HG03432 (cell line): Measurements from ENCODE around the gene SCN5A.
A peak's percentile ranks its signal among the peaks of the same experiment; 100 is the strongest.

Experiments
- ATAC-seq: cut with Tn5 transposase; IDR thresholded peaks from one replicate; pipeline ENCODE4 v1.9.1; 2021; ENCODE audit warnings: mild to moderate bottlenecking, moderate library complexity; ENCODE audit not compliant: unreplicated experiment

The SCN5A gene

GRCh38 chr3:38627956-38628355 is 21.5 kb downstream of the SCN5A start:
- ATAC-seq: peak; percentile 59

- no peak for ATAC-seq
These were observed 23.3 kb downstream of the SCN5A start for GRCh38 chr3:38626171-38626570.

DNA sequence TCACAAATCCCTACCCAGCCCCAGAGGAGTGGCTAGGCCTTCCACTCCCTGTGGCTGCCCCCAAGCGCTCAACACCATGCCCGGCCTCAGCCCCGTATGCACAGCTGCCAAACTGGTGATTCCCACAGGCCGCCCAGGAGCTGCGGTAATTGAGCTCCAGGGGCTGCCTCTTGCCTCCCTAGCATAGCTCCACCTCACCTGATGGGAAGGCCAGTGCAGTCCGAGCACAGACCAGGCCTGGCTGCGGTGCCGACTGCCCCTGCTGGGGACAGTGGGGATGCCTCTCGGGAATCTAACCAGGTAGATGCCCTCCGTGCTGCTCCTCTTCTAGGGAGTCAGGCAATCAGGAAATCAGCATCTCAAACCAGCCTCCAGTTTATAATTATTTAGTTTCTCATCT is 25.9 kb downstream of the SCN5A start:
- ATAC-seq: no peak

- no peak for ATAC-seq
These were observed 27.2 kb downstream of the SCN5A start for GRCh38 chr3:38622336-38622735.

DNA sequence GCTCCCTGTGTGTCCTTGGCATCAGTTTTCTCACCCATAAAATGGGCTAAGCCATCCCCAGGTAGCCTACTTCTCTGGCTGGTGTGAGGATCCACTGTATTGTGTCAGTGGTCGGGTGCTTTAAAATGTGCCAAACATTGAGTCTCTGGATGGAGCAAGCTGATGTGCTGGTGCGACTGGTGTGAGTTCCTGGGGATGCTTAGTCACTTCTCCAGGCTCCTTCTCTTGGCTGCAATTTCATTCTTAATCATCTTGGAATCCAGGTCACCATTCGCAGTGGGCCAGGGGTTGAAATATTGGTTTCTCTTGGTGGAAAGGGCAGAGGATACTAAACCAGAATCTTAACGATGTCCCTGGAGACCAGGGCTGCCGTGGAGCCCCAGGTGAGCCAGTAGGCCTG is 29.3 kb downstream of the SCN5A start:
- no peak for ATAC-seq

DNA sequence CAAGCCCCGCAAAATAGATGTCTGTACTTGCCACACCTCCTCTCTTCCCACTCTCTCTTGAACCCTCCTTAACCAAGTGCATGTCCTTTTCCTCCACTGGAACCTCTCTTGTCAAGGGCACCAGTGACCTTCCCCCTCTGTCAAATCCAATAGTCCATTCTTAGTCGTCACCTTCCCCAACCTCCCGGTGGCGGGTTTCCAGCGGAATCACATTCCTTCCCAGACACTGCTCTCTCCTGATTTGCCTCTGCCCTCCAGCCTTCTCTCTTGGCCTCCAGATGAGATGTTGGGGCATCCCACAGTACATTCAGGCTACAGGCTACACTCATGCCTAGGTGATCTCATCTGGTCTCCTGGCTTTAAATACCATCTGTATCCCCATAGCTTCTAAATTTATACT is 31.1 kb downstream of the SCN5A start:
- no peak for ATAC-seq

- ATAC-seq: no peak
These were observed 31.9 kb downstream of the SCN5A start for GRCh38 chr3:38617586-38617985.

GRCh38 chr3:38617137-38617536 is 32.4 kb downstream of the SCN5A start:
- no peak for ATAC-seq

DNA sequence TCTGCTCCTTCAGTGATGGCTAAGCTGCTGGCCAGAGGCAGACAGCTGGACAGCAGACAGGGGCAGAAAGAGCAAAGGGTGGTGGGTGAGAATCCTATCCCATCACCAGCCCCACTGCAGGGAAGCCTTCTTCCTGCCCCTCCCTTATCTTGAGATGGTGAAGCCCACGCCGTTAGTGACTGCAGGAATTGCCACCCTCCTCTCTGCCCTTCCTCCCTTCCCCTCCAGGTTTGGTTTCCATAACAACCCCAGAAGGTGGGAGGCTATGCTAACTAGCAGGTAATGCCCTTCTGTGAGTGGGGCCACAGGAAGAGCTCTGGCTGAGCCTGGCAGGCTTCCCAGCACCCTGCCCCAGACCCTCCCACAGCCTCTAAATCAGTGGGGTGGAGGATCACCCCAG is 32.8 kb downstream of the SCN5A start:
- no peak for ATAC-seq

GRCh38 chr3:38616111-38616510 is 33.4 kb downstream of the SCN5A start:
- no peak for ATAC-seq

DNA sequence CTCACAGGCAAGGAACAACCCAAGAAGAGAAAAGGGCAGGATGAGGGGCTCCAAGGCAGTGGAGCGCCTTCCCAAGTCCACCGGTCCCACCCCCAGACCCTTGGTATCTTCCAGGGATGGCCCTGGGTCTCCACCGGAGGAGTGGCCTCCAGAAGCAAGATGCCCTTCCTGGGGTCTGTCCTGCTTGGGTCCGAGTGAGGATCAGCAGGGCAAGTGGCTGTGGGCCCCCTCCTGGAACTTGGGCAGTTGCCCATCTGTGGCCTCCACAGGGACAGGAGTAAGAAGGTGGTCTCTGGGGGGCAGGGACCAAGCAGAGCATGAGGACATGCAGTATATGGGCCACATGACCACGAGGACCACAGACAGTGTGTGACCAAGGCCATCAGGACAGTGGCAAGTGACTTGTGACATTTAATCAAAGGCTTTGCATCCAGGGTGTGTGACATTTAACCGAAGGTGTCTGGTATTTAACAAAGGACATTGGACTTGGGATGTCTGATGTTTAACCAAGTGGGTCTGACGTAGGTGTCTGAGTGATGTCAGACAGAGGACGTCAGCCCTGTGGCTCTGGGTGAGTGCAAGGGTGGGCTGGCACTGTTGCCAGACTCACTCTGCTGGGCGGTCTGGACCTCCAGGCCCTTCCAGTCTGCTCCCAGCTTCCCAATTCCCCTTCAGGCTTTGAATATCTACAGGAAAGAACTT is 34.7 kb downstream of the SCN5A start:
- ATAC-seq: no peak

GRCh38 chr3:38614091-38614490 is 35.4 kb downstream of the SCN5A start:
- no peak for ATAC-seq

GRCh38 chr3:38613426-38613825 is 36.1 kb downstream of the SCN5A start:
- ATAC-seq: no peak

- no peak for ATAC-seq
These were observed 37.6 kb downstream of the SCN5A start for GRCh38 chr3:38611866-38612265.

- no peak for ATAC-seq
These were observed 38.6 kb downstream of the SCN5A start for GRCh38 chr3:38610934-38611333.

DNA sequence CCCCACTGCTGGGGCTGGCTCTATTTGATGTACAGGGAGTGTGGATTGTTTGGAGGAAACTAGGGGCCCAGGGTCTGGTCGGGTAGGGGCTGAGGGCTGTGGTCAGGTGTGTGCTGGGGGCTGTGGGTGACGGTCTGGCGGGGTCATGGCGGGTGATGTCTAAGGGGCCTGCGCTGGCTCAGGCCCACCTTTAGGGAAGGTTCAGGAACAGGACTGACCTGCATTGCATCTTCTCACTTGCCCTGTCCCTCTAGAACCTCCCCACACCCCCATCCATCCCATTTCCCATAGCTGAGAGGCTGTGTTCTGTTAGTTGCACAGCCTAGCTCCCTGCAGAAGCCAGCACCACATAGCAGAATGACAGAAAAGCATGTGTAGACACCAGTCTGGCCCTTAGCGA is 39.1 kb downstream of the SCN5A start:
- ATAC-seq: no peak

DNA sequence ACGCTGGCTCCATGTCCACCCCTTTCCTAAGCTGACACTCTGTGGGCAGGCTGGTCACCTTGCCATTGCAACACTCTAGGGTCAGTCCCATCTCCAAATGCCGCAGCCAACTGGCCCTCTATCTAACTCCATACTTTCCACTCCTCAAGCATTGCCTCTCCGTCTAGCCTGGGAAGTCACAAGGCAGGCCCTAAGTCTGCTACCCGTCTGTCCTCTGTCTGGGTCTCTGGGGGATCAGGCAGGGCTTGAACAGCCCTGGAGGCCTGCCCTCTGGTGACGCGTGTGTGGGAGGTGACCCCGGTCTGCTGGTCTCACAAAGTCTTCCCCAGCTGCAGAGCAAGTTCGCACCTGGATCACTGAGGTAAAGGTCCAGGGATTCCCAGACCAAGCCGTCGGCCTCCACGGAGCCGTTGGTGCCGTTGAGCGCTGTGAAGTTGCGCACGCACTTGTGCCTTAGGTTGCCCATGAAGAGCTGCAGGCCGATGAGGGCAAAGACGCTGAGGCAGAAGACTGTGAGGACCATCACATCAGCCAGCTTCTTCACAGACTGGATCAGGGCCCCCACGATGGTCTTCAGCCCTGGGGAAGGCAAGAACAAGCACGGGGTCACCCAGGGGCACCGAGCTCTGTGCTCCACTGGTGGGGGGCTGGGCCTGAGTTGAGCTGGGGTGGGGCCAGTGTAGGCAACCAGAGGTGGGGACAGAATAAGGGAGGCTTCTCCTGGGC is 39.9 kb downstream of the SCN5A start:
- ATAC-seq: no peak

DNA sequence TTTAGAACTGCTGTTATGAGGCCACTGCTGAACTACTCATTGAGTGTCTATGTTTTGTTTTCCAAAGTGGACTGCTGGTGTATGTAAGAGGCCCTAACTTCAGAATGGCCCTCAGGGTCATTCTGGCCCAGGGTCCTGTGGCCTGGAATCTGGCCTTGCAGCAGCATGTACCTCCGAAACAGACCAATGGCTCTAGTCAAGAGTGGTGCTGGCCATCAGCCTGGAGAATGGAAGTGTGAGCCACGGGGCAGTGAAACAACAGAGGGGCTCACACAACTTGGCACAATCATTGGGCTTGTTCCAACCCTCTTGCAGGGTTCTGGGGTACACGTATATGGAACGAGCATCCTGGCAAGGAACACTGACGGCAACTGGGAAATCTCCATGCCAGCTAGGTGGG is 40.5 kb downstream of the SCN5A start:
- ATAC-seq: no peak

DNA sequence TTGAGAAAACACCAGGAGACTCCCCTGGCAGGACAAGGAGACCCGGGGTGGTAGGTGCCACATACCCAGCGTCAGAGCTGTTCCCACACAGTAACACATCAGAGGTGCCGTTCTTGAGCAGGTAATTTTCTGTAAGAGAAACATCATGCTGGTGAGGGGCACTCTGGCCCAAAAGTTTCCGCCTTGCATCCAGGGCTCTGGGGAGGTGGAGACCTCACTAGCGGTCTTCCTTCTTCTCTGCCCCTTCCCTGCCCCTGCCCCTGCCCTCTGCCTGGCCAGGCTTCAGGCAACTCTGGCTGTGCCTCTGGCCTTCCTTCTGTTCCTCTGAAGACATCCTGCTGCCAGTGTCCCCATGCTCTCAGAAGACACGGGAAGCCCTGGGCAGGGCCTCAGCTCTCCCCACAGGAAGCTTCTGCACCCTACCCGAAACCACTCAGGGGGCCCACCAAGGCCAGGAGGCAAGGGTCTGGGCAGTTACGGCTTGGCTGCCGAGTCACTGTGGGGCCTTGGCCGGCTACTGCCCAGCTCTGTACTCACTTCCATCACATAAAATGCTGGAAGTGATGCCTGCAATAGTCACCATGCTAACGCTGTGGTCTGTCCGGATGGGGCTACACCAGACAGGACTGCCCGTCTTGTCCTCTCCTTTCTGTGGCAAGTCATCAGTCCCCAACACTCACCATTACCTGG is 41.3 kb downstream of the SCN5A start:
- no peak for ATAC-seq

GRCh38 chr3:38606561-38606960 is 42.9 kb downstream of the SCN5A start:
- ATAC-seq: no peak

GRCh38 chr3:38605981-38606380 is 43.5 kb downstream of the SCN5A start:
- no peak for ATAC-seq

DNA sequence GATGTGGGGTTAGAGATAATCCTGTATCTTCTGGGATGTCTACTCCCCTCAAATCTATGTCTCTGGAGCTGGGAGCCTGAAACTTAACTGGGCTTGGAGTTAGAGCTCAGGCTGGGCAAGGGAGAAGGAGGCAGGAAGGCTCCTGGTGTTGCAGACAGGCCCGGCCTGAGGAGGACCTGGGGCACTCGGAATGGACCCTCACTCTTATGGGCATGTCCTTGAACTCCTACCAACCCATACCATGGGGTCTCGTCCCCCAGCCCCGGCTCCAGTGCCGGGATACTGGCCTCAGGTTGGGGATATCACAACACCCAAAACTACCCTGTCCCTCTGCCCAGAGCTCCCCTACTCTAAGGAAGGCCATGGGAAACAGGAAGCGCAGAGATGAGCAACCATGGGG is 45.2 kb downstream of the SCN5A start:
- ATAC-seq: no peak
